Measurements from ENCODE around the gene WASF2. TPM values are rescaled to one million over a fixed set of nuclear protein-coding genes. Genes with fewer than 3 reads are reported as not detected.

WASF2 gene
- total and polyA plus RNA-seq, 2 of the 13 experiments (the other 11 are each of a cell fraction or from before 2014, with no cell fraction given): 10.4 to 27.7 TPM

DNA sequence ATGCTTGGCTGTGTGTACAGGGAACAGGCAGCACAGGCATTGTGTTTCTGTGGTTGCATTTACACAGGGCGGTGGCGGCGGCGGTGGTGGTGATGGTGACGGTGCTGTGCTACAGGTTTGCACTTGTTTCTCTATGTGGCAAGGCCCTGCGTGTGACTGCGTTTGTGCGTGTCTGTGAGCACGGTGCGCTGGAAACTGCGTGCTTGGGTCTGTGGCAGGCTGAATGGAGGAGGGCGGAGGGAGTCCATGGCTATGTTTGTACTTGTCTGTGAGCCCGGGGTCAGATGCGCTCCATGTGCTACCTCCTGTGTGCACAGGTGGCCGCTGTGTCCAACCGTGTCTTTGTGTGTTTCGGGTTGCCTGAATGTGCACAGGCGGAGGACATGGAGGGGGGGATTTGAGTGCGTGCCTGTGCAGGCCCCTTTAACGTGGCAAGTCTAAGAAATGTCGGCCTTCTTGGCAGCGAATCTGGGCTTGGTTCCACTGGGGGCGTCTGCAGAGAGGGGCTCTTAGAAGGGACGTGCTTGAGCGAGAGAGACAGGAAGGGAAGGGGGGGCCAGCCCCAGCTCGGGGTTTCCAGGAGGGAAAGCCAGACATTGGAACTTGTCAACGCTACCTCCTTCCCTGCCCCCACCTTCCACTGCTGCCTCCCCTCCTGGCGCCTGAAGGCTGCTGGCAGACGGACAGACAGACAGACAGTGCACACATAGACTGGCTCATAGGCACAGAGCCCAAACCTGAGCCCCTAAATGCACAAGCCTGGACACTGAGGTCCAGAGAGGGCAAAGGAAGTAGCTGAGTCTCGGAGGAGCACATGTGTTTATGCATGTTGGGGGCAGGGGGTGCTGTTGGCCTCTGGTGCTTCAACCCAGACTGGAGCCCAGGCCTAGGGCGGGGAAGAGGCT is 32.7 kb upstream of the WASF2 start (continued):
- TF ChIP-seq, protein P1, sequence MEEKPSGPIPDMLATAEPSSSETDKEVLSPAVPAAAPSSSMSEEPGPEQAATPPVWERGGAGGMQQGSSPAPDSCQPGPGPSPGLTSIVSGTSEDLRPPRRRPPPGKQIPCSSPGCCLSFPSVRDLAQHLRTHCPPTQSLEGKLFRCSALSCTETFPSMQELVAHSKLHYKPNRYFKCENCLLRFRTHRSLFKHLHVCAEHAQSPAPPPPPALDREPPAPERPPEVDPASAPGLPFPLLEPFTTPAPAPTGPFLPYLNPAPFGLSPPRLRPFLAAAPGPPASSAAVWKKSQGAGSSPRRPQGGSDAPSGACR (CRISPR knock-in tag; IDR thresholded peaks at IDR 0.05): peak; percentile 48; the same call in 1 of the 2 replicates
- TF ChIP-seq ZNF775 (CRISPR knock-in tag; IDR thresholded peaks at IDR 0.05; ENCODE audit: borderline replicate concordance) (peak; percentile 74; the same call in 1 of the 2 replicates), NKX3-1 (CRISPR knock-in tag; IDR thresholded peaks at IDR 0.05) (no peak), CENPX (CRISPR knock-in tag; IDR thresholded peaks at IDR 0.05) (no peak), ZBTB1 (CRISPR knock-in tag; IDR thresholded peaks at IDR 0.05; ENCODE audit: borderline replicate concordance) (no peak), ZNF672 (CRISPR knock-in tag; IDR thresholded peaks at IDR 0.05) (no peak), ZNF34 (CRISPR knock-in tag; IDR thresholded peaks at IDR 0.05; ENCODE audit: borderline replicate concordance) (no peak), KLF12 (CRISPR knock-in tag; IDR thresholded peaks at IDR 0.05; ENCODE audit: borderline replicate concordance) (no peak), PRPF4 (IDR thresholded peaks at IDR 0.05; ENCODE audit: low read depth, low read length, poor library complexity, severe bottlenecking) (no peak), WIZ (CRISPR knock-in tag; IDR thresholded peaks at IDR 0.05) (no peak), ARHGAP35 (CRISPR knock-in tag; IDR thresholded peaks at IDR 0.05; ENCODE audit: borderline replicate concordance) (no peak), ZMYM4 (CRISPR knock-in tag; IDR thresholded peaks at IDR 0.05) (no peak), KDM2A (CRISPR knock-in tag; IDR thresholded peaks at IDR 0.05; ENCODE audit: borderline replicate concordance, low read depth) (no peak; the same call in 1 of the 2 replicates)
- TF ChIP-seq, protein P2, sequence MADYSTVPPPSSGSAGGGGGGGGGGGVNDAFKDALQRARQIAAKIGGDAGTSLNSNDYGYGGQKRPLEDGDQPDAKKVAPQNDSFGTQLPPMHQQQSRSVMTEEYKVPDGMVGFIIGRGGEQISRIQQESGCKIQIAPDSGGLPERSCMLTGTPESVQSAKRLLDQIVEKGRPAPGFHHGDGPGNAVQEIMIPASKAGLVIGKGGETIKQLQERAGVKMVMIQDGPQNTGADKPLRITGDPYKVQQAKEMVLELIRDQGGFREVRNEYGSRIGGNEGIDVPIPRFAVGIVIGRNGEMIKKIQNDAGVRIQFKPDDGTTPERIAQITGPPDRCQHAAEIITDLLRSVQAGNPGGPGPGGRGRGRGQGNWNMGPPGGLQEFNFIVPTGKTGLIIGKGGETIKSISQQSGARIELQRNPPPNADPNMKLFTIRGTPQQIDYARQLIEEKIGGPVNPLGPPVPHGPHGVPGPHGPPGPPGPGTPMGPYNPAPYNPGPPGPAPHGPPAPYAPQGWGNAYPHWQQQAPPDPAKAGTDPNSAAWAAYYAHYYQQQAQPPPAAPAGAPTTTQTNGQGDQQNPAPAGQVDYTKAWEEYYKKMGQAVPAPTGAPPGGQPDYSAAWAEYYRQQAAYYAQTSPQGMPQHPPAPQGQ (CRISPR knock-in tag; IDR thresholded peaks at IDR 0.05; ENCODE audit: borderline replicate concordance): no peak
- TF ChIP-seq, protein P3, sequence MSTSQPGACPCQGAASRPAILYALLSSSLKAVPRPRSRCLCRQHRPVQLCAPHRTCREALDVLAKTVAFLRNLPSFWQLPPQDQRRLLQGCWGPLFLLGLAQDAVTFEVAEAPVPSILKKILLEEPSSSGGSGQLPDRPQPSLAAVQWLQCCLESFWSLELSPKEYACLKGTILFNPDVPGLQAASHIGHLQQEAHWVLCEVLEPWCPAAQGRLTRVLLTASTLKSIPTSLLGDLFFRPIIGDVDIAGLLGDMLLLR (CRISPR knock-in tag; IDR thresholded peaks at IDR 0.05): 0 out of 2 replicates have a peak, but pooled peaks have one; percentile 40
- TF ChIP-seq, protein P4, sequence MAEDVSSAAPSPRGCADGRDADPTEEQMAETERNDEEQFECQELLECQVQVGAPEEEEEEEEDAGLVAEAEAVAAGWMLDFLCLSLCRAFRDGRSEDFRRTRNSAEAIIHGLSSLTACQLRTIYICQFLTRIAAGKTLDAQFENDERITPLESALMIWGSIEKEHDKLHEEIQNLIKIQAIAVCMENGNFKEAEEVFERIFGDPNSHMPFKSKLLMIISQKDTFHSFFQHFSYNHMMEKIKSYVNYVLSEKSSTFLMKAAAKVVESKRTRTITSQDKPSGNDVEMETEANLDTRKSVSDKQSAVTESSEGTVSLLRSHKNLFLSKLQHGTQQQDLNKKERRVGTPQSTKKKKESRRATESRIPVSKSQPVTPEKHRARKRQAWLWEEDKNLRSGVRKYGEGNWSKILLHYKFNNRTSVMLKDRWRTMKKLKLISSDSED (CRISPR knock-in tag; IDR thresholded peaks at IDR 0.05): no peak
- TF ChIP-seq, protein P5, sequence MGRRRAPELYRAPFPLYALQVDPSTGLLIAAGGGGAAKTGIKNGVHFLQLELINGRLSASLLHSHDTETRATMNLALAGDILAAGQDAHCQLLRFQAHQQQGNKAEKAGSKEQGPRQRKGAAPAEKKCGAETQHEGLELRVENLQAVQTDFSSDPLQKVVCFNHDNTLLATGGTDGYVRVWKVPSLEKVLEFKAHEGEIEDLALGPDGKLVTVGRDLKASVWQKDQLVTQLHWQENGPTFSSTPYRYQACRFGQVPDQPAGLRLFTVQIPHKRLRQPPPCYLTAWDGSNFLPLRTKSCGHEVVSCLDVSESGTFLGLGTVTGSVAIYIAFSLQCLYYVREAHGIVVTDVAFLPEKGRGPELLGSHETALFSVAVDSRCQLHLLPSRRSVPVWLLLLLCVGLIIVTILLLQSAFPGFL (CRISPR knock-in tag; IDR thresholded peaks at IDR 0.05): no peak
- TF ChIP-seq, protein P6, sequence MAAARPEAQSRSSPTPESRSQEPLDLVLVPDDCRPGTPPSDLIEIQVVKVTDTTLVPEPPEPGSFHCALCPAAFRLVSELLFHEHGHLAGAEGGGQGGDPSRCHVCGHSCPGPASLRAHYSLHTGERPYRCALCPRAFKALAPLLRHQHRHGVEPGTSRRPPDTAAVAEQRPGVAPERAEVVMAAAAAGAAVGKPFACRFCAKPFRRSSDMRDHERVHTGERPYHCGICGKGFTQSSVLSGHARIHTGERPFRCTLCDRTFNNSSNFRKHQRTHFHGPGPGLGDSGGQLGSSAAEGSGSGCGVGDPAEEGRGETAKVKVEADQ (CRISPR knock-in tag; IDR thresholded peaks at IDR 0.05; ENCODE audit: borderline replicate concordance): no peak
